ENCODE measurements around the gene NCBP3. TPM values are rescaled to one million over a fixed set of nuclear protein-coding genes. Genes with fewer than 3 reads are reported as not detected.

Gene NCBP3
- total and polyA plus RNA-seq, 12 donors, result 11.0 to 36.6 (median 23.0) TPM

GRCh38 chr17:3875317-3875716 is 29.3 kb upstream of the NCBP3 start:
- Histone ChIP-seq H3K36me3 (replicated peaks in 1 of 2) (peaks cover 0 to 35% of the 10 kb centered on the region in 2 donors), H3K27ac (no peak overlapping the region), H3K4me3 (no peak overlapping the region), H3K4me1 (replicated peaks in 1 of 2) (peaks cover 0 to 3% of the 10 kb centered on the region in 2 donors), H3K27me3 (no peaks in the 10 kb centered on the region), H3K9me3 (replicated peaks in 1 of 3) (no peaks in the 10 kb centered on the region)
- no peak for DNase-seq
- intact Hi-C loops (cut with DNase I), result no loop called here
- WGBS, 4 donors, result 94 to 97% (median 96%) methylated on average over 5 to 7 of the region's 7 CpGs
- TF ChIP-seq POLR2A (IDR thresholded peaks at IDR 0.05), result no peak
- TF ChIP-seq, protein P1, sequence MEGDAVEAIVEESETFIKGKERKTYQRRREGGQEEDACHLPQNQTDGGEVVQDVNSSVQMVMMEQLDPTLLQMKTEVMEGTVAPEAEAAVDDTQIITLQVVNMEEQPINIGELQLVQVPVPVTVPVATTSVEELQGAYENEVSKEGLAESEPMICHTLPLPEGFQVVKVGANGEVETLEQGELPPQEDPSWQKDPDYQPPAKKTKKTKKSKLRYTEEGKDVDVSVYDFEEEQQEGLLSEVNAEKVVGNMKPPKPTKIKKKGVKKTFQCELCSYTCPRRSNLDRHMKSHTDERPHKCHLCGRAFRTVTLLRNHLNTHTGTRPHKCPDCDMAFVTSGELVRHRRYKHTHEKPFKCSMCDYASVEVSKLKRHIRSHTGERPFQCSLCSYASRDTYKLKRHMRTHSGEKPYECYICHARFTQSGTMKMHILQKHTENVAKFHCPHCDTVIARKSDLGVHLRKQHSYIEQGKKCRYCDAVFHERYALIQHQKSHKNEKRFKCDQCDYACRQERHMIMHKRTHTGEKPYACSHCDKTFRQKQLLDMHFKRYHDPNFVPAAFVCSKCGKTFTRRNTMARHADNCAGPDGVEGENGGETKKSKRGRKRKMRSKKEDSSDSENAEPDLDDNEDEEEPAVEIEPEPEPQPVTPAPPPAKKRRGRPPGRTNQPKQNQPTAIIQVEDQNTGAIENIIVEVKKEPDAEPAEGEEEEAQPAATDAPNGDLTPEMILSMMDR (IDR thresholded peaks at IDR 0.05), result no peak

DNA sequence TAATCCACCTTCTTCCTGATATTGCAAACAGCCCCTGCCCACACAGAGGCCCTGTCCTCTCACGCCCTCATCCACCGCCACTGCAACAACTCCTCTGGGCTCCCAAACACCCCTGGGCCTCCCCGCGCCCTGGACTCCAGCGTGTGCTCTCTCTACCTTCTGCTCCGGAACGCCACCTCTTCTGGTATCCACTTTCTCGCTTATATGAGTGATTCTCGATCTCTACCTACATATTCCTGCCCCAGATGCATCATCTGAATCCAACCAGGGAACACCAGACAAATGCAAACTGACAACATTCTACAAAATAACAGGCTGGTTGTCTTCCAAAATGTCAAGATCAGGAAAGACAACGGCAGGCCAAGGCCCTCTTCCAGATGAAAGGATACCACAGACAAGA is 27.8 kb upstream of the NCBP3 start:
- no peak overlapping the region for H3K4me3 ChIP-seq
- TF ChIP-seq, protein P1 (IDR thresholded peaks at IDR 0.05), result no peak
- TF ChIP-seq POLR2A (IDR thresholded peaks at IDR 0.05), result no peak
- no peaks in the 10 kb centered on the region for H3K4me1 ChIP-seq (replicated peaks in 1 of 2)
- WGBS, 4 donors, result 91 to 97% (median 94%) methylated on average over 10 of the region's 10 CpGs
- no peaks in the 10 kb centered on the region for H3K9me3 ChIP-seq (replicated peaks in 1 of 3)
- intact Hi-C loops (cut with DNase I), result no loop called here
- DNase-seq, result no peak
- H3K27me3 ChIP-seq, result no peaks in the 10 kb centered on the region
- H3K27ac ChIP-seq, result no peak overlapping the region
- H3K36me3 ChIP-seq (replicated peaks in 1 of 2), result peaks cover 0 to 35% of the 10 kb centered on the region in 2 donors

- Histone ChIP-seq H3K4me3 (no peak overlapping the region), H3K9me3 (replicated peaks in 1 of 3) (no peaks in the 10 kb centered on the region), H3K4me1 (replicated peaks in 1 of 2) (peaks cover 3 to 4% of the 10 kb centered on the region in 2 donors), H3K27ac (peak overlapping the region in 1 of 5 donors; percentile 10), H3K27me3 (no peaks in the 10 kb centered on the region), H3K36me3 (replicated peaks in 1 of 2) (peaks cover 0 to 31% of the 10 kb centered on the region in 2 donors)
- WGBS, 4 donors, result 55 to 66% (median 57%) methylated on average over 11 of the region's 11 CpGs
- intact Hi-C loops (cut with DNase I), result no loop called here
- peak in 2 of 7 donors; percentile 30 to 61 for DNase-seq
- TF ChIP-seq POLR2A (IDR thresholded peaks at IDR 0.05), result no peak
- TF ChIP-seq, protein P1 (IDR thresholded peaks at IDR 0.05), result no peak
Measured at GRCh38 chr17:3870871-3871306, 24.8 kb upstream of the NCBP3 start.

DNA sequence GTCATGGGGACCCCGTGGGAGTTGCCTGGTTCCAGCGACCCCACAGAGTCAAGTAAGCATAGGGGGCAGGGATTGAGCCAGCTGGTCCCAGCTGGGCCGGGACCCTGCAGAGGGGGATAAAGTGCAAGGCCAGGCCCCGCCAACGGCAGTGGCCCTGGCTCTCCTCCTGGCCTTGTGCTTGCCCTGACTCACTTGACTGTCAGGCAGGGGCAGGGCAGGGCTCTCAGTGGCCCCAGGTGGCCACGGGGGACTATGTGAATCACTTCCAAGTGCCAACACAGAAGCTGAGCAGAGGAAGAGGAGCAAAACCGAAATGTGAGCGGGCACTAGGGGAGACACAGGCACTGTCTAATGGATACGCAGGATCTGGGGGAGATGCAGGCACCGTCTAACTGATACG is 21.6 kb upstream of the NCBP3 start:
- intact Hi-C loops (cut with DNase I), result no loop called here
- H3K4me1 ChIP-seq (replicated peaks in 1 of 2), result peaks cover 13 to 14% of the 10 kb centered on the region in 2 donors
- no peaks in the 10 kb centered on the region for H3K27me3 ChIP-seq
- H3K36me3 ChIP-seq (replicated peaks in 1 of 2), result peaks cover 0 to 8% of the 10 kb centered on the region in 2 donors
- no peaks in the 10 kb centered on the region for H3K9me3 ChIP-seq (replicated peaks in 1 of 3)
- no peak overlapping the region for H3K4me3 ChIP-seq
- WGBS, 4 donors, result 41 to 62% (median 50%) methylated on average over 8 to 11 of the region's 11 CpGs
- TF ChIP-seq, protein P1 (IDR thresholded peaks at IDR 0.05), result no peak
- peak in 1 of 2 donors; percentile 34 for TF ChIP-seq POLR2A (IDR thresholded peaks at IDR 0.05)
- H3K27ac ChIP-seq, result peak overlapping the region in 3 of 5 donors; percentile 45 to 76 (median 60)
- peak in 6 of 7 donors; percentile 76 to 88 (median 84) for DNase-seq
